ENCODE data around the gene TCF7L2.
"Not testable (repeated sequence)": the region's sequence is repeated elsewhere in the genome, so short reads cannot be mapped to it uniquely, and the experiment has no call there.

The TCF7L2 gene

DNA sequence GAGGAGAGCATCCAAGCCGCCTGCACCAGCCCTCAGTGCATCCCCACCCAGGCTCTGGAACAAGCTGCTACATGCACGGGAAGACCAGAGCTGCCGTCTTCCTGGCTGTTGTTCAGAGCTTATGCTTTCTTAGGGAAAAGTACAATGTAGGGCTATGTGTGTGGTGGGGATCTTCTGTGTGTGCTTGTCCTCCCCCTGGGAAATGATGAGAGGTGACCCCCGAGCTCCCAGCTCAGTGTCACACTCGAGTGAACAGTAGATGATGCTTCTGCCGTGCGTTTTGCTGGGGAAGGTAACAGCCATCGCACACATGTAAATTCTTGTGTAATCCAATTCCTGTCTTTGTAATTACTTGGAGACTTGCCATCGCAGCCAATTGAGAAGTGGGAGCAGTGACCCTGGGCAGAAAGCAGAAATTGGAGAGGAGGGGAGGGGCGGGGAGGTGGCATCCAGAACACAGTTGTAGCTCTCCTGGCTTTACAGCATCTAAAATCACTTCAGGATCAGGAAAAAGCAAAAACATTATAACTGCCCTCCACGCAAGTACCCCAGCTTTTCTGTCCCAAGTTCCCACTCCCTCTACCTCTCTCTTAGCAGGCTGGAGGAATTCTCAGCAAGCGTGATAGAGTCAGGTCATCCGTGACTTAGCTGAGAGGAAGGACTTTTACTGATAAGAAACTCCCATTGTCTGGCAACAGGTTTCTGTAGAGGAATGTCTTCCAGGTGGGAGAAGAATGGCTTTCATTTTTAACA lies 149.6 kb downstream of the TCF7L2 start:
- peak; percentile 76 to 82 for DNase-seq

GRCh38 chr10:113100281-113100680 lies 150.2 kb downstream of the TCF7L2 start:
- DNase-seq = no peak

DNA sequence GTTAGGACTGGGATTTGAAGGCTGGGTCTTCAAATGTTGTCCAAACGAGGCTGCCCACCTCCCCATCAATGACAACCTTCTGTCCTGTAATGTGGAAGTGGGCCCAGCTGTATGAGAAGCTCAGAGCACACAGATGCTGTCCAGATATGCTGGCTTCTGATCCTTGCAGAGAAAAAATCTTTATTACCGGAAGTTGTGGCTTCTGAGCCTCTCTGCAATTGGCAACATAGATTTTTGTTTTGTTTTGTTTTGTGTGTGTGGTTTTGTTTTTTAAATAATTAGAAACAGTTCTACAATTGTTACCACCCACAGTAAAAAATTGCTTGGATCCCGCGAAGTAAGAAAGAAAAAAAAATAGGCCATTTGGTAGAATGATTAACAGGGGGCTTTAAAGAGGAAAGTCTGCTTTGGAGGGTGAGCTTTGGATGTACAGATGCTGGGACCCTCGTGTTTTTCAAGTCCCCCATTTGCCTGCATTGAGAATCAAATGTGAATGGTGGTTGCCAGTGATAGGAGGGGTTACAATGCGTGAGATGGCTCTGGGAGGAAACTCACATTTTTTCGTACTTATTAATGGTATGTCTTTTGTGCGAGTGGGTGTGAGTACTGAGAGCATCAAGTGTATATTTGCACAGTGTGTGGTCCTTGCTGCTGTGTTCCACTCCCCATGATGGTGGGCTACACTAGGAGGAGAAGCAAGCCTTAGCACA lies 153.2 kb downstream of the TCF7L2 start:
- DNase-seq = no peak

DNA sequence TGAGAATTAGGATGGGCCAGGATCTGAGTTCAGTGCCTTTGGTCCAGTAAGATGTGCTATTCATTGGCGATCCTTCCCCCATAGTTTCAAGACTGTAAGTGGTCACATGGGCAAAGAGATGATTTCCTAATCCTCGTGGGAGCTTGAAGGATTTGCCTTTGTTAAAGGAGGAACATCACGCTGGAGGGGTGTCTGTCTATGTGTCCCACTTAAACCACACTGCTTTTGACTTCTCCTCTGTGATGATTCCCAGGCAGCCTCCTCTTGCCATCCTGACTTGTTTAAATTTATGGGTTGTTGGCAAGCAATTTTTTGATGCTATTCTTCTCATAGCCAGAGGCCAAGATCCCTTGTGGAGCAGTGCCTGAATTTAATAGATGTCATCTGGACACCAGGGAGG lies 154.0 kb downstream of the TCF7L2 start:
- no peak for DNase-seq

DNA sequence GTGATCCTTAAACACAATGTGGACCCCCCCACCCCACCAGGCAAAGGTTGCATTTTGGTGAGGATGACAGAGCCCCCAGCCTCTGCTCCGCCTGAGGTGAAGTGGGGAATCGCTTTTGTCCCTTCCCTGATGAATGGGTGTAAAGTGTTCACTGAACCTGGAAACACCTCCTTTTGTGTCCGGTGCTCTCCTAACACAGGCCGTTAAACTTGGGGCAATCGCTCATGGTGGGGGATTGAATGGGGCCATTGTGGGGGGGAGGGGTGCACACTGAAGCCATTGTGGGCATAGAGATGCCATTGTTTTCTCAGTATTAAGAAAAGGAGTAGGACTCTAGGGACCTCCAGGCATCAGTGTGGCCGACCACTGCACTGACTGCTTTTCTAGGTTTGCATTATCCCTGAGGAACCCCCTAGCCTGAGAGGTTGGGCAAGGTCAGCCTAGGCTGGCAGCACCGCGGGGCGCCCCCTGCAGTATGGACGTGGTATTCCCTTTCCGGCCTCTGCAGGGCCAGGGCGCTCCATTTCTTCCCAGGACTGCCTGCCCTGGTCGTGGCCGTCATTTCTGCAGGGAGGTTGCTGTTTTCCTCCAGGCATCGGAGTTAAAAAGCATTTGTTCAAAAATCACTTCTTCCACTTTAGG lies 158.3 kb downstream of the TCF7L2 start:
- DNase-seq = peak in 1 of 2 experiments; percentile 3

DNA sequence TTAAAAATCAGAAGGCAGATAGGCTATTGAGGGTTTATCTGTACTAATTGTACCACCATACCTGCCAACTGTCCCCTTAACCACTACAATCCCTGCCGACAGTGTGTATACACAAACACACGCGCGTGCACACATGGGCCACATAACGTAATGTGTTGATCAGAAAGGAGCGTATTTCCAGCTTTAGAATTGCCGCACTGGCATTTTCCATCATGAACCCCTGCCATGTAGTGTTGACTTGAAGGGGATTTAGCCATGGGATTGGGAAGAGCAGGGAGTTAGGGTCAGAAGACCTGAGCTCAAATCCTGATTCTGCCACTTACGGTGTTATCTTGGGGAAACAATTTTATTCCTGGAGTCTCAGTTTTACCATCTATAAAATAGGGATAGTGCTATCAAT lies 158.9 kb downstream of the TCF7L2 start:
- no peak for DNase-seq

DNA sequence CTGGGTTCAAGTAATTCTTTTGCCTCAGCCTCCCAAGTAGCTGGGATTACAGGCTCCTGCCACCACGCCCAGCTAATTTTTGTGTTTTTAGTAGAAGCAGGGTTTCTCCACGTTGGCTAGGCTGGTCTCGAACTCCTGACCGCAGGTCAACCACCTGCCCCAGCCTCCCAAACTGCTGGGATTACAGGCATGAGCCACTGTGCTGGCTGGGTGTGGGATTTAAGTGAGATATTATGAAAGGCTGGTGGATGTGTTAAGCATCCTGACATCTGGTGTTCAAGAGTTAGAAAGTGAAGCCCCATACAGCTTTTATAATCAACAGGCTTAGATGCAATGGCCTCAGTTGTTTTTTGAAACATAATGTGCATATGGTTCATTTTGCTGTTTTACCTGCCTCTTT lies 159.4 kb downstream of the TCF7L2 start:
- not testable (repeated sequence) for DNase-seq

DNA sequence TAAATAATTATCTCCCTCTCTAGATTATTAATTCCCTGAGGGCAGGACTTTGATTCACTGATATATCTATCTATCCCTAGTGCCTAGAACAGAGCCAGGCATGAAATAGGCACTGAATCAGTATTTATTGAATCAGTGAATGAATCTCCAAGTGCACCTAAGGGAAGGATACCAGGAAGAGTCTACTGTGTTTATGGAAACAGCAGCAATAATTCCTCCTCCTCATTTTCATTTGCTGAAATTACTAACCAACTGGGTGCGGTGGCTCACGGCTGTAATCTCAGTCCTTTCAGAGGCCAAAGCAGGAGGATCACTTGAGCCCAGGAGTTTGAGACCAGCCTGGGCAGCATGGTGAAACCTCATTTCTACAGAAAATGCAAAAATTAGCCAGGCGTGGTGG lies 161.2 kb downstream of the TCF7L2 start:
- no peak for DNase-seq

GRCh38 chr10:113111900-113112853 lies 162.1 kb downstream of the TCF7L2 start:
- DNase-seq = no peak

DNA sequence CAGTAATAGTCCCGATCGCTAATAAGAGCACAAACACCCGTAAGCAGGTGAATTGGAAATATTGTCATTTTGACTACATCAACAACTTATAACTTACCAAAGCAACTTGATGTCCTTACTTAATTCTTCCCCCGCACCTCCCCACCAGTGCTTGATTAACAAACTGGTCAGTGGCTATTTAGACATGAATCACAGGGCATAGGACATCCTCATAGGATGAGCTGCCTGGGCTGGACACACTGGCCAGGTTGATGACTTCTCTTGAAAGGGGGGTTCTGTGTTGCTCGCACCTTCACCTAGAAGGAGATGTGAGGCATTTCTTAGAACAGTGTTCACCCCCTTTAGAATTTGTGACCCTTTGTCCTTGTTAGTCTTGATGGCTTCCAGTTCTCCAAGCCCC lies 163.2 kb downstream of the TCF7L2 start:
- DNase-seq = no peak

GRCh38 chr10:113113918-113114317 lies 163.9 kb downstream of the TCF7L2 start:
- no peak for DNase-seq

GRCh38 chr10:113115556-113115955 lies 165.5 kb downstream of the TCF7L2 start:
- DNase-seq = no peak

DNA sequence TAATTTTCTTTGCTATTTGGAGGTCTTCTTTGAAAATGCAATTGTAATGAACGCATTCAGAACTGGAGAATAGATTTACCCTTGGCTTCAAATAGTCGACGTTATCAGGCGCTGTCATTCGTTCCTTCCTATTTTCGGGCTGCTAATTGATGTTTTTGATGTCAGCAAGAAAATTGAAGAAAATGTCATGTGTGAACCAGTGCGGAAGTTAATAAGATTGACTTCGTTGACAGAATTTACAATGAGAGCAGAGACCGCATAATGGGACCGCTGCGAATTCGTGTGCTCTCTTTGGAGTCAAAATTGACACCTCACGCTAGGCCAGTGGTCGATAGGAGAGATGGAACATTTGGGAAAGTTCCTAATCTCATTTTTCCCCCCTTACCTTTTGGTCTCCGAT lies 168.8 kb downstream of the TCF7L2 start:
- DNase-seq = no peak

DNA sequence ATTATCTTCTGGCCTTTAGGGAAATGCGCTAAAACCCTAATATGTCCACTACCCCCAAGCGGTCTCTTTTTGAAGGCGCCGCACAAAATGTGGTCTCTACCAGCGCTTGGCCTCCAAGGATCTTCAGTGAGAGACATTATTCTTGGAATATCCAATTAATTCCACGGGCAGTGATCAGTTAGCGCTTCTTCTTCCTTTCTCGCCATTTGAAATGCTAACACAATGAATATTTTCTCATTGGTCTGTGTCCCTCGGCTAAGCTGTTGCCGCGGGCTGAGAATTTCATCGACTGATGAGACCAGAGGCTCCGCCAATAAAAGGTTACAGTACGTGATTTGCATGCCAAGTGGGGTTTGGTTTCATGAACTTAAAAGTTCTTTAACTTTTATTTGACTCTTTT lies 169.8 kb downstream of the TCF7L2 start:
- DNase-seq = no peak

GRCh38 chr10:113121153-113121552 lies 171.1 kb downstream of the TCF7L2 start:
- no peak for DNase-seq

GRCh38 chr10:113122947-113123346 lies 172.9 kb downstream of the TCF7L2 start:
- DNase-seq = no peak

DNA sequence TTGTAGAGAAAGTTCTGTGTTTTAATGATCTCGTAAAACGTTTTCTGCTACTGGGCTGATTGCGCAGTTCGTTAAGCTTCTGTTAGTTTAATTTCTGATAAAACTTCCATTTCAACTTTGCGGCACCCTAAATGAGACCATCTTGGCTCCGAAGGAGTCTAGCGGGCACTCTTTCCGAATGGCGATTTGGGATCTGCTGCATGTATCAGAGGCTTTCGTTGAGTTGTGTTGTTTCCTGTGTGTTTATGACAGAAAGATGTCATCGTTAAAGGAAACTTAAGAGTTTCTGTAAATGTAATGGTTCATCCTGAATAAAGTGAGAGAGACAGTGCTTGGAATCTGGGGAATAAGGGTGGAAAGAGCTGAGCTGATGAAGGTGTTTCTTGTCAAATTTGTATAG lies 174.7 kb downstream of the TCF7L2 start:
- DNase-seq = no peak

- DNase-seq = no peak
Measured at GRCh38 chr10:113125612-113126011, 175.6 kb downstream of the TCF7L2 start.

GRCh38 chr10:113126229-113127201 lies 176.5 kb downstream of the TCF7L2 start:
- peak; percentile 36 to 72 for DNase-seq

GRCh38 chr10:113127261-113127900 lies 177.3 kb downstream of the TCF7L2 start:
- DNase-seq = no peak

GRCh38 chr10:113127901-113128283 lies 177.8 kb downstream of the TCF7L2 start:
- DNase-seq = no peak
